Embryonic facial prominence (tissue), 1 donor: ENCODE measurements around the gene PLOD2.
A peak's percentile ranks its signal among the peaks of the same experiment; 100 is the strongest.
"Not testable (repeated sequence)": the region's sequence is repeated elsewhere in the genome, so short reads cannot be mapped to it uniquely, and the experiment has no call there.

Experiments
- DNase-seq: peaks from one replicate; pipeline ENCODE4 v3.0.0-alpha.2; 2016; ENCODE audit errors: extremely low spot score

PLOD2 gene

DNA sequence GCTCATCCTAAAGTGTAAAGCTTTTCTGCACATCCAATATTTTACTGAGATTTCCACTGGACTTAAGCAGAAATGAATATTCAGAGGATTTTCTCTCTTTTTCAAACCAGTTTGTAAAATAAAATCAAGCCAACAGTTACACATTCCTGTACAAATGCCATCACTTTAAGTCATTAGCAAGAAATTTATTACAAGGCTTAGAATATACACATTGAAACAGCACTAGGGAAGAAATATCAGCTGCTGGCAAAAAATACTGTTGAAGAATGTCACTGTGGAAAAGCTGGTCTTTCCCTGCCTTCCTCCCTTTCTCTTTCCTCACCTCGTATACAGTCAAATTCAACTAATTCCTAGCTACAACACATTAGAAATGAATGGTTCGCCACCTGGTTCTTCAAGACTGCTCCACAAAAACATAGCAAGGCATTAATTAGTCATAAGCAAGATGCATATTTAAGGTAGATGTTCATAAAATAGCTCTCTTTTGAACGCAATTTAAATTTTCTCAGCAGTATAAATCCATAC is 21.3 kb downstream of the PLOD2 start:
- DNase-seq, result no peak

DNA sequence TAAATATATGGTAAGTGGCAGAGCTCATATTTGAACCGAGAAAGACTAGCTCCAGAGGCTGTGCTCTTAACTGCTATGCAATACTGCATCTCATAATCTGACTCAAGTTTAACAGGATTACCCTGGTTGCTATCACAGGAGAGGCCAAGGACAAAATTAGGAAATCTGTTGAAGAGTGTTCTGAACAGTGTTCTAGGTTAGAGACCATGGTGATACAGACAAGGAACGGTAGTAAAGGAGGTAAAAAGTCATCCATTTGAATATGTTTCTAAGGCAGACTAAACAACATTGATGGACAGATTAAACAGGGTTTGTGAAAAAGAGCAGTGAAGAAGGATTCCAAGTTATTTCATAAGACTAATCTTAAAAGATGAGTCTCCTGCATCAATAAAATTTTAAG is 22.1 kb downstream of the PLOD2 start:
- no peak for DNase-seq

DNA sequence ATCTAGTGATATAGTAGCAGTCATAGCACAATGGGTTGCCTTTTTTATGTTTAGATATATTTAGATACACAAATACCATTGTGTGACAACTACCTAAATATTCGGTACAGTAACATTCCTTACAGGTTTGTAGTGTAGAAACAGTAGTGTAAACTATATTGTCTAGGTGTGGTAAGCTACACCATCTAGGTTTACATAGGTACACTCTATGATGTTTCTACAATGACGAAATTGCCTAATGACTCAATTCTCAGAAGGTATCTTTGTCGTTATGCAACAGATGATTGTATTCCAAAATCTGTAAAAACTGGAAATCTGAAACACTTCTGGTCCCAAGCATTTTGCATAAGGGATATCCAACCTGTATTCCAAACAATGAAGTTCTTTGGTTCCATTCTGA is 24.3 kb downstream of the PLOD2 start:
- DNase-seq, result no peak

DNA sequence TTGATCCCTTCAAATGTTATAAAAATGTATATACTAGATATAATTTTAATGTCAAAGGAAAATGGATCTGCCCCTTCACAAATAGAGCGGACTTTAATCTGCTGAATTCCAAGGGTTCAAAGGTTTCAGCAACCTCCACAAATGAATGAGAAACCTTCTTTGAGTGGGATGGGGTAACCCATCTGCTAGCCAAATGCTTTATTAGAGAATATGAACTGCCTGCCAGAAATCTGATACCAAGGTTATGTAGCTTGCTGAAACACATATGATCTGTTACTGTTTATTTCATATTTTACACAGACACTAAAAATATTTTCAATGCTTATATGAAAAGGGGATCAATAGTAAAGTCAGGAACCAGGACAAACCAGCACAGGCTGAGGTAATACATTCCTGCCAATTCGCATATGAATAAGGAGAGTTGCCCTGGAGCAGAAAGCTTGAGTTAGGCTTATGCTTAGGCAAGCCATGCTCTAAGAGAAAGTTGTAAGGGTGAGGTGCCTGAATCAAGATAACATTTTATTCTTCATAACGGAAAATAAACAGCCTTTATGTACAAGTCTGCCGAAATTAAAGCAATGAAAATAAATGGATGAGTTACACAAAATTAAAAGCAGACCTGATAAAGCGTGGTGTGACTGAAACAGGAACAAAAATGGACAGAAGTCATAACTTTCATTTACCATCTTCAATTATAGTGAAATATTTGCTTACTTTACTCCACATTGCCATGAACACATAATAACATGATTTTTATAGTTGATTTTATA is 26.5 kb downstream of the PLOD2 start:
- no peak for DNase-seq

DNA sequence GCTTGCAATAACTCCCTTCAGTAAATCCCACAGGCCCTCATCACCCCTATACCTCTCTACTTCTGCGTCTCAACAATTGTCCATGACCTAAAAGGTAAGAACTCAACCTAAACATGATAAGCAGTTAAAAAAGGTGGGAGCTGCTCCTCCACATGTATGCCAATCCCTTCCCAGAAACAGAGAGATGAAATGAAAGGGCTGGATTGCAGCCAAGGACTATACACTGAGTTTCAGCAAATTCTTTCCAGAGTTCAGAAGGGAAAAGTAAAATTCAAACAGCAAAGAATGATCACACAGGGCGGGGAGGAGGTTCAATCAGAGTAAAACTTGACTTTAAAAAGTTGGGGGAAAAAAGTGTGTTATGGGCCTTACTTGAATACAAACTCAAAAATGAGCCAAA is 27.5 kb downstream of the PLOD2 start:
- peak; percentile 44 for DNase-seq

DNA sequence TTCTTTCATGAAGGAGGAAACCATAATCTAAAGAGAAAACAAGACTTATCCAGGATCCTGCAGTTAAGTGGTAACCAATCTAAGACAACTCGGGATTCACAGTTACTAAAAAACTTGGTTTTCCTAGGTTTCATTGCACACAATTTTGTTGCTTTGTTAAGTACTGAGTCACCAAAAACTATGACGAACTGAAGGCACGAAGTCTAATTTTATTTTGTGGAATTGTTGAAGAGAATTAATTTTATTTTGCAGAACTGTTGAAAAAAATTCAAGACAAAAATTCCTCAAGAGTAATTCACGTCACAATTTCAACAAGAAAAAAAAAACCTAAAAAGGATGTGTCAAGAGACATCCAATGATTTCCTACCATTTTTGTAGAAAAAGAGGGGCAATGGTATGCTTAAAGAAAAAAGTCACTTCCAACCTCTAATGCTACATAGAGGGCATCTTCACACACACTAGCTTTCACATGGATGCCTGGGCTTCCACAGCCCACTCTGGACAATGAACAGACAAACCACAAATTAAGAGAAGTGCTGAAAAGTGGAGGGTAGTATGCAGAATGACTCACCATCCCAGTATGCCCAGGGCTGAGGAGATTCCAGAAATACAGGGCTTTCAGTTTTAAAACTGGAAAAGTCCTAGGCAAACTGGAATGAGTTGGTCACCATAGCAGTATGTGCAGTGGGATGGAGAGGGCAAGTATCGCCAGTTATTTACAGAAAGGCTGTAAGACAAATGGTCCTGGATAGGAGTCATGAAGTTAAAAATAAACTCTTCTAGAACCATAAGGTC is 29.2 kb downstream of the PLOD2 start:
- DNase-seq, result no peak

DNA sequence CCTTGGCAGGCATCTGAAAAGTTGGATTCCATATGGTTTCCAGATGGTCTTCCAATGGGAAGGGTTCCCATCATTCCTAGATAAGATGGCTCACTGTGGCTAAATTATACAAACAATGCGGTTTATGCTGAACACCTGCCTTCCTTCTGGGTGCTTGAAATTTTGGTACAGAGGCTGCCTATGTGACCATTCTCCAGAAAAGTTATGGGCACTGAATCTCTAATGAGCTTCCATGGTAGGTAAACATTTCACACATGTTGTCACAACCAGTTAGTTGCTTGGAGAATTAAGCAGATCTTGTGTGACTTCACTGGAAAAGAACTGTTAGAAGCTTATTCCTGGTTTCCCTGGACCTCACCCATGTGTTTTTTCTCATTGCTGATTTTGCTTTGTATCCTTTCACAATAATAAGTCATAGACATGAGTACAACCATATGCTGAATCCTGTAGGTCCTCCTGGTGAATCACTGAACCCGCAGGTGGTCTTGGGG is 30.1 kb downstream of the PLOD2 start:
- no peak for DNase-seq

DNA sequence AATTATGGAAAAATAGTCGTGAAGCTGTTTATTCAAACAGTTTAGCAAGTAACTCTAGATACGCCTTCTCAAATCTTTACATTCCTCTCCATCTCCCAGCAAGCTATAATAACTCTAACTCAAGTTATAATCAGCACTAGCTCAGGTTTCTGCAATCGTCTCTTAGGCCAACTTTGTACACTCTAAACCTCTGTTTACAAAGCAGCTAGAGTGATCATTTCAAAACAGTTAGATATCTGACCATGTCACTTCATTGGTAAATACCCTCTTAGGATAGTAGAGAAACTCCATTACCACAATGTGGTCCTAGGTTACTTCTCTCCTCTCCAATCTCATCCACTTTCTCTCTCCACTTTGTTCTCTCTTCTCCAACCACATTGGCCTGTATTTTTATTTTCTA is 31.2 kb downstream of the PLOD2 start:
- no peak for DNase-seq

DNA sequence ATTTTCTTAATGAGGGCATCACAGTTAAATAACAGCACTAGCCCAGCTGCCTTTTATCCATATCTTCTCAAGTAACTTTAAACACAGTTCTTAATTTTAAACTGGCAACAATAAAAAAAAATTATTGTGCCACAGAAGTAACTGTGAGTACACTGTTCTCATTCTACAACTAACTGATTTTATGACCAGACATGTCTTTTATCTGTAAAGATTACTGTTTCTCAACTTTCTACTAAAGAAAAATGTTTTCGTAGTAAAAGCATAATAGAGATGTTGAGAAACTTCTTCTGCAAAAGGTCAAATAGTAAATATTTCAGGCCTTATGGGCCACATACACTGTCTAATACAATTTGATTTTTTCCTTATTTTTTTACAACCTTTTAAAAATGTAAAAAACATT is 32.0 kb downstream of the PLOD2 start:
- DNase-seq, result no peak

DNA sequence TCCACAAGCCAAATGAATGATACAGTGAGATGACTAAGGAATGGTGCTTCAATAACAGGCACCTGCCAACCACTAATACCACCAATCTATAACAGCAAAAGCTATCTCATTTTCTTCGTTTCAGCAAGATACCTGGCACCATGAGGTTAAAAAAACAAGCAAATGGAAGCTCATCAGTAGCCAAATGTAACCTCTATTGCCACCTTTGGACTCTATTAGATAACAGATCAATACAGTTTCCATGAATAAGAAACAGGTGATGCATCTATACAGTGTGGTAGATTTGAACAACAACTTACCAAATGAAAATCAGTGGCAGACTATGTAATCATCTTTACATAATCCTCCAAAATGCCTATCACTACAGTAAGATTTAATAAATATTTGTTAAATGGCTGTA is 32.8 kb downstream of the PLOD2 start:
- DNase-seq, result no peak

DNA sequence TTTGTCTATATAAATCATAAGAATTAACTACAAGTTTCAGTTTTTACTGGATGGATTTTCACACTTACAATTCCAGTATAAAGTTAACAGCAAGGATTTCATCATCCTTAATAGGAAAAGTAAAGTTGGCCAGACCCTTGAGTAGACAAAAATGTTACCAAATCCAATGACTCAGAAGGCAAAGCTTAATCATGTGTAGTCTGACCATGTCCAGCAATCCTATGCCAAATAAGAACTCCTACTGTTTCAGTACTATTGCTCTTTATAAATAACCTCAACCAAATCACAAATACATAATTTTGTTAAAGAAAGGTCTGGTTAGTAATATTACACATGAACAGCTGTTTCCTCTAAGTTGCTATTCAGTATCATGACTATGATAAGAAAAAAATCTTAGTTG is 35.0 kb downstream of the PLOD2 start:
- no peak for DNase-seq

DNA sequence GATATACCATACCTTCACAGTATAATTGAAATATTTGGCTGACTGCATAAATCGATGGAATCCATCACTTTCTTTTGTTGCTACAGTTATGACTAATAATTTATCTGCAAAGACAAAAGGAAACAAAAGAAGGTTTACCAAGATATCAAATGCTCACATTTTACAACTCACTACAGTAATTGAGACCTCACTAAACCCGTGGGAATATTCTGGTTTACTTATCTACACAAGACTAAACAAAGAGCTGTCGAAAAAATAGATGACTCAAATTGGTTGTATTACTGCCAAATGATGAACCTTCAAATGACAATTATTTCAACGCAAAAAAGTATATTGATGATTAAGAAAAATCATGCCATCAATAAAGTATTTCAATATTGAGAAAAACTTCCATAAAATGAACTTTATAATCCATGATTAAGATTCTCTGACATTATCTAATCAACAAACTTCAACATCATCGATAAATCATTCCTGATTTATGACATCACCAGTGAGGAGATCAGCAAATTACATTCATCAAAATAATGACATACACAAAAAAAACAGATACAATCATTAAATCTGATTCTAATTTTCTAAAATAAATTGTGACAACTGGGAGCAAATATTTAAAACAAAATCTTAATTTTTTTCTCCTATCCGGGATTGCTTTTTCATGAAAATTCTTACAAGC is 36.7 kb downstream of the PLOD2 start:
- no peak for DNase-seq

DNA sequence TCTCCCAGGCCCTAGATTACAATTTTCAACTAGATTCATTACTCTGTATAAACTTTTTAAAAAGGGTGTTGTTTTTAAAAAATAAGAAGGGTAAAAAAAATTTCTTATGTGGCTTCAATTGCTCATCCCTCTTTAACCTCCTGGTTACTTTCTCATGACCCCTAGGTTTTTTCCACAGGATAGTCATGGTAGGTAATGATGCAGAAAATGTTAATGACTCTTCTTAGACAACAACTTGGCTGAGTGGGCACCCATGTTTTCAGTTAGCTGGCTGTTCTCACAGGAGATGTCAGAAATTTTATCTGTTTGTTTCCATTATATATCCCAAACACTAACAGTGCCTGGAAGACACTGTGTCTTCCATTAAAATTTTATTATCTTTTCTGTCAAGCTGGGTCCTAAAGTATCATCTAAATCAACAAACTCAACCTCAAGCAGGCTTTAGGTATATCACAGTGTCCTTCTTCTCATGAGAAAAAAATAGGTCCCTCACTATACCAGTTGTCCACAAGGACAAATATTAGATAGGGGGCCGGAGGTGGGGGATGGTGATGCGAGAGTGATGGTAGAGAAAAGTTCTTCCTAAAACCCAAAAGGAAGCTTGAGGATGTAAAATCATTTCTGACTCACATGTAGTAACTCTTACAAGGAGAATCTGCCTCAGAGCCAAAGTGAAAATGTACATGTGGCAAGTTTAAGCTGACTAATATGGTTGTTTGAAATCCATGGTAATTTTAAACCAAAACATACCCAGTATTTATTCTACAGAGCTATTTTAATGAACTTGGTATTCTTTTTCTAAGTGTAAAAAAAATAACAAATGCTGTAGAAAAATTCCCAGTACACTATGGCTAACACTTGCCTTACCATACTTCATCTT is 43.3 kb downstream of the PLOD2 start:
- no peak for DNase-seq

DNA sequence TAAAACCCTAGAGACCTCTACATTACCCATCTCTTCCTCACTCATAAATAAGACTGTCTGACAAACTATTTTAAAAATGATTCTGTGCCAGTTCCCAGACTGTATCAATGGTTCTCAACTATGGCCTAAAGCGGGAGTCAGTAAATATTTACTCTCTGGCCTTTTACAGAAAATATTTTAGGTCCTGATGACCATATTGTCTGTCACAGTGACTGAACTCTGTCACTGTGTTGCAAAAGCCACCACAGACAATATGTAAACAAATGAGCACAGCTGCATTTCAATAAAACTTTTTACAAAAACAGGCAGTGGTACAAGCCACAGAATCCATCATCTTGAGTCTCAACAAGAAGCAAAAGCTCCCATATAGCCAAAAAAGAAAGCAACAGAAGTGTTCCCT is 45.4 kb downstream of the PLOD2 start:
- DNase-seq, result no peak

DNA sequence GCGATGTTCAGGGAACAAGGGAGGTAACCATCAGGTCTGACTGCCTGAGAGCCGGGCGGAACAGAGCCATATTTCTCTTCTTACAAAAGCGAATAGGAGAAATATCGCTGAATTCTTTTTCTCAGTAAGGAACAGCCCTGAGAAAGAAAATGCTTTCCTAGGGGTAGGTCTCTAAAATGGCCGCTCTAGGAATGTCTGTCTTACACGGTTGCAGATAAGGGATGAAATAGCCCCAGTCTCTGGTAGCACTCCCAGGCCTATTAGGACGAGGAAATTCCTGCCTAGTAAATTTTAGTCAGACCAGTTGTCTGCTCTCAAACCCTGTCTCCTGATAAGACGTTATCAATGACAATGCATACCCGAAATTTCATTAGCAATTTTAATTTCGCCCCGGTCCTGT is 47.2 kb downstream of the PLOD2 start:
- not testable (repeated sequence) for DNase-seq

DNA sequence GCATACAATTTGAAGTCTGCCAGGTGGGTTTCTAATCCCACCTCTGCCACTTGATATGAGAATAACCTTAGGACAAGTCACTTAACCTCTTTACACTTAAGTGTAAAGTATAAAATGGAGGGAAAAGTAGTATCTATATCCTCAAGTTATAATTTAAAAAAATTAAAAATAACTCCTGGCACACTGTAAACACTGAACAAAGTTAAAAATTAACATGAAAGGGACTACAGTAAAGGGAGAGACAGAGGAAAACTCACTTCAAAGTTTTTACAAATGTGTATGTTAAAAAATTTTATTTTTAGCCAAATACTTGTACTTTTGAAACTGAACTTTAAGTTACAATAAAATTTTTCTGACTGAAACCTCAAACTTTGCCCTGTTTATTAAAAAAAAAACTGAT is 49.6 kb downstream of the PLOD2 start:
- DNase-seq, result no peak

DNA sequence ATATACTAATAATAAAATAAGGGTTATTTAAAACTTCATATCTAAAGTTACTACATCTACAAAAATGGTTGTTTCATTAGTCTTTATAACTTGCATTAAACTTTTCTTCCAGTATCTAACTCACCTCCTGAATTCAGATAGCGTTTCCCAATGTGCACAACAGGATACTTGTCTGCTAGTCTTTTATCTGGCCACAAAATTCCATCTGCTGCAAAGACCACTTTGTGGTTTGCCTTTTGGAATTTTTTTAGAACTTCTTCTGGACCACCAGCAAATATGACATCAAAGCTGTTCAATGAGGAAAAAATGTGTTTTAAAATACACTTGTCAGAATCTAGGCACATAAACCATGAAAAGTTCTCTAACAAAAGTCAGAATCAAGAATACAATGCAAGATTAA is 50.8 kb downstream of the PLOD2 start:
- no peak for DNase-seq

DNA sequence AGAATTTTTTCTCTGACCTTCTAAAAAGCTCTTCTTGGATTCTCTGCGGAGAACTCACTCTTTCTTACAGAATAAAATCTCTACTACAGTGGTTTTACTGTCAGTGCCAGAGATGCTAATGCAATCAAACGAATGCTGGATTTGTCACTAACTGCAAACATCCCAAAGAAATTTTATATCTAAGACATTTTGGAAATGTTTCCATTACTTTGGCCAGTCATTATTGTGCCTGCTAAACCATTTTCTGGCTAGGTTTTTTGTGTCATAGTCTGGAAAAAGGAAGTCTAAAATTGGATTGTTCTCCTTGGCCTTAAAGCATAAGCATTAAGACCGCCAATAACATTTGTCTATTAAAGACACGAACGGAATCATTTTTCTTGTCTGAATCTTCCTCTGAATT is 54.0 kb downstream of the PLOD2 start:
- DNase-seq, result peak; percentile 16

DNA sequence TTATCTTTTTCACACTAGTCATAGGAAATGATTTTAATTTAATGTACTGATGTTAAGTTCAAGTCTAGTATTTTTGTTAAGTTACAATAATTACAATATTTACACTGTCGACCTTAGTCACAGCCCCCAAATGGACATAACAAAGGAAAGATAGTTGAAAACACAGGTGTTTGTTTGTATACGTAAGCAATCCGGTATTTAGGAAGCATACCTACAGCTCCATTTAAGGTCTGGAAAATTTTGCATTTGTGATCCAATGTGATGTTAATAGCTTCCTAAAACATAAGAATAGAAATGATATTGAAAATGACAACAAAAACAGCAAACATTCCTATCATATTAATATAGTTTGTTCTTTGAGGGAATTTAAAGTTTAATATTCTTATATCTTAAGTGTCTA is 56.9 kb downstream of the PLOD2 start:
- DNase-seq, result no peak

DNA sequence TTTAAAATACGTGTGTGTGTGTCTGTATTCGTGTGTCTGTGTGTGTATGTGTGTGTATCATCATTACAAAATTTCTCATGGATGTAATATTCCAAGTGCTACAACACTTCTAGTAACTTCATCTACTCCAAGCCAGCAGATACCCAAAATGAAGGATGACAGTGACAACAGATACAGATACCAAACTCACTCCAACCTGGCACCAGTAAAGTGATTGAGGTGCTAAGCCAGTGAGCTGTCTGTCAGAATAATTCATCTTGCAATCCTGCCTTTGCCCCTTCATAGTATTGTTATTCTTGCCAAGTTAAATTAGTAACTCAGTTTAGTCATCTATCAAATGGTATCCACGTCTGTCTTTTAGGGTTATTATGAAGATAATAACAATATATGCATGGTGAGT is 58.1 kb downstream of the PLOD2 start:
- DNase-seq, result no peak

DNA sequence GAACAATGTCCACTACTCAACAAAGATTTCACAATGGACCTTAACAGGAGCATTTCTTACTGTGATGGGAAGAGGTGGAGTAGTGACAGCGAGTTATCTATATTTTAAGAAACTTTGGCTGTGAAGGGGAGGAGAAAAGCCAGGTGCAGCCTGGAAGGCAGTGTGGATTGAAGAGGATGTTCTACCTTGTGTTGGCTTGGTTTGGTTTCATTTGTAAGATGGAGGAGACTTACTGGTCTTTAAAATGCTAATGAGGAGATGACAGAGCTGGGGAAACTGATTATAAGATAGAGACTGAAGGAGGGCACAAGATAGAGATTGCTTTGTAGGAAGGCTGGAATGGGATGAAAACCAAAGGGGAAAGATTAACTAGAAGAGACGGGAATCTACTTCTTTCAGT is 59.4 kb downstream of the PLOD2 start:
- DNase-seq, result no peak
